GM12801 (cell line): ENCODE results near the gene CYFIP2.

Source experiments
- CTCF ChIP-seq: IDR thresholded peaks from one replicate; pipeline ENCODE4 v1.5.1; 2011; ENCODE audit warnings: control low read depth; ENCODE audit not compliant: insufficient read length; ENCODE audit errors: extremely low read depth

The CYFIP2 gene

GRCh38 chr5:157379983-157380382 is 114.1 kb downstream of the CYFIP2 start:
- no peak for TF ChIP-seq CTCF

GRCh38 chr5:157381746-157382145 is 115.8 kb downstream of the CYFIP2 start:
- TF ChIP-seq CTCF = no peak

GRCh38 chr5:157382996-157383800 is 117.3 kb downstream of the CYFIP2 start:
- no peak for TF ChIP-seq CTCF

- no peak for TF ChIP-seq CTCF
Observed at GRCh38 chr5:157384971-157385709, 119.2 kb downstream of the CYFIP2 start.

- no peak for TF ChIP-seq CTCF
Observed at GRCh38 chr5:157387041-157387563, 121.2 kb downstream of the CYFIP2 start.

- TF ChIP-seq CTCF = no peak
Observed at GRCh38 chr5:157387683-157388093, 121.8 kb downstream of the CYFIP2 start.

GRCh38 chr5:157388111-157388710 is 122.3 kb downstream of the CYFIP2 start:
- TF ChIP-seq CTCF = no peak
